T-helper 2 cell (primary cell): Measurements from ENCODE around the gene FOXD2.
A peak's percentile ranks its signal among the peaks of the same experiment; 100 is the strongest.
"Not testable (repeated sequence)": the region's sequence is repeated elsewhere in the genome, so short reads cannot be mapped to it uniquely, and the experiment has no call there.

Source experiments
- DNase-seq, 5 experiments: peaks; one replicate each; pipeline versions ENCODE4 v3.0.0 to v3.0.0-alpha.2; 2012 to 2022

FOXD2 gene

GRCh38 chr1:47440599-47441081 is 2.8 kb downstream of the FOXD2 start:
- DNase-seq = no peak

GRCh38 chr1:47441450-47442106 is 3.7 kb downstream of the FOXD2 start:
- no peak for DNase-seq

DNA sequence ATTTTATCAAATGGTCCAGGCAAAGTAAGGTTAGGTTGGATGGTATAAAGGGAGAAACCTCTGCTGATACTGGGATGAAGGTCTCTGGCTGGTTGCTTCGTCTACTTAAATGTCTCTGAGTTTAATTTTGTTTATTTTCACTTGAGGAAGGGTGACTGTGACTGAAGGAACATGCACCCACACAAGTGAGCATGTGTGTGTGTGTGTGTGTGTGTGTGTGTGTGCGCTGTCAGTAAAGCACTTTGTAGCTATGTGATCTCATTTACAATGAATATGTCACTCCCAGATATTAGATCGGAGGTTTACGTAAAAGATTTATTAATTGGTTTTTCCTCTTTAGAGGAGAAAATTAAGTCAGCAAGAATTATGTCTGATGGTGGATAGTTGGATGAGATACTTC is 4.4 kb downstream of the FOXD2 start:
- DNase-seq = no peak

GRCh38 chr1:47442842-47443529 is 5.1 kb downstream of the FOXD2 start:
- no peak for DNase-seq

DNA sequence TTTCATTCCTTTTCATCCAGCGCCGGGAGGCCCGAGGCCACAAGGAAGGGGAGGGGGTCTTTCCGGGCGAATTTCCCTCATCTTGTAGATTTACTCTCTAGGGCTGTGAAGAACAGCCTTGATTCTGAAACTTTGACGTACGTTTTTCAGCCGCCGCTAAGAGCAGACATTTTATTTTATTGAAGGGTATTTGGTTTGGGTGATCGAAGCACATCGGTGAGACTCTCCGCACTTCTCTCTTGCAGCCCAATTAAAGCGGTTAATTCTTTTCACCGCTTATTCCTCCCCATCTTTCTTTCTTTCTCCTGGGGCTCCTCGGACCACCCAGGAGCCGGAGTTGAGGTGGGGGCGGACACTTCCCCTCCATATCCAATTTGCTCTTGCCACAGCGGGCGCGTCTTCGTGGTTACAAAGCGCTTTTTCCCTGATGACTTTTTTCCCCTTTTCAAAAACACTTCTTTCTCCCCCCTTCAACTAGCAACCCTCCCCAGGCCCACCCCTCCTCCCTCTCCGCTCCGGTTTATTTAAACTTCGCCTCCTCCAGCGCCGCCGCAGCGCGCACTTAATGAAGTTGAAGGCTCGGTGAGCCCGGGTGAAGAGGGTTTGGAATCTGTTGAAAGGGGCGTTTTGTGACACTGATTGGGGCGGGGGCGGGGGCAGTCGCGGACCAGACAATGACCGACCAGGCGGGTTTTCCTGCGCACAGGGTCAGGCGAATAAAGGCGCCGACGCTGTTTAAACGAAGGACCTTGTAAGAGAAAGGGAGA is 5.9 kb downstream of the FOXD2 start:
- no peak for DNase-seq

- DNase-seq = no peak
These were observed 6.4 kb downstream of the FOXD2 start for GRCh38 chr1:47444297-47444561.

DNA sequence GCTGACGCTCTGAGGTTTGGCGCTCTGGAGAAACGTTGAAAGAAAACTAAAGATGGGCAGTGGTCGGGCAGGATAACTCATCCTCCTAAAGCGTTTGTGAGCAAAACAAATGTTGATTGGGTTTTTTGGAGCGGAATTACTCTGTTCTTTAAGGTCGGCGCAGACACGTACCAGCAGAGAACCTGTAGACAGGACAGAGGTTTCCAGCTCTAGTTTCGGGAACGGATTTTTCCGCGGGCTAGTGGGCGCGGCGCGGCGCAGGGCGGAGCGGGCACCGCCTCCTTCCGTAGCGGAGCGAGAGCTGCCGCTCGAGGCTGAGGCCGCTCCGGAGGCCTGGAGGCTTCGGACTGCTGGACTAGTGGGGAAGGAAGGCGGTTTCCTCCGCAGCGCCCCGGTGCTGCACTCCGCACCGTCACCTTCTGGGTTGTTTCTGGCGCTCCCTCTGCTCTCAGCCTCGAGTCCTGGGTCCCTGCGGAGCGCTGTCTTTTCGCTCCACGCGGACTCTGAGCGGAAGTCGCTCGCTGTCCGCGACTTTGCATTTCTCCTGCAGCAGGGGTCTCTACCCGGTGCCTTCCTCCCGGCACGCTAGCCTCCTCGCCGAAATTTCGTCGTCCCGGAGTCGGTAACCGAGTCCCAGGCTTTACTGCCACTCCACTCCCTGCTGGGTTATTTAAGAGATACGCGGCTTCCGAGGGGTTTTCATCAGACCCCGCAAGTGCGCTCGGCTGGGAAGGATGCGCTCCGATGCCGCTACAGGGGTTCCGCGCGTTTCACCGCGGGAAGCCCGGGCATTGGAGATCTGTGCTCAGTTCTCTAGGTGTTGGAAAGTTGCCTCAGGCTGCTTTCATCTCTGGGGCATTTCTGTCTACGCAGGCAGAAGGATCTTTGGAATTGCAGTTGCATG is 7.0 kb downstream of the FOXD2 start:
- peak in 2 of 5 experiments; percentile 14 to 27 for DNase-seq

GRCh38 chr1:47445823-47446550 is 8.1 kb downstream of the FOXD2 start:
- DNase-seq = no peak

DNA sequence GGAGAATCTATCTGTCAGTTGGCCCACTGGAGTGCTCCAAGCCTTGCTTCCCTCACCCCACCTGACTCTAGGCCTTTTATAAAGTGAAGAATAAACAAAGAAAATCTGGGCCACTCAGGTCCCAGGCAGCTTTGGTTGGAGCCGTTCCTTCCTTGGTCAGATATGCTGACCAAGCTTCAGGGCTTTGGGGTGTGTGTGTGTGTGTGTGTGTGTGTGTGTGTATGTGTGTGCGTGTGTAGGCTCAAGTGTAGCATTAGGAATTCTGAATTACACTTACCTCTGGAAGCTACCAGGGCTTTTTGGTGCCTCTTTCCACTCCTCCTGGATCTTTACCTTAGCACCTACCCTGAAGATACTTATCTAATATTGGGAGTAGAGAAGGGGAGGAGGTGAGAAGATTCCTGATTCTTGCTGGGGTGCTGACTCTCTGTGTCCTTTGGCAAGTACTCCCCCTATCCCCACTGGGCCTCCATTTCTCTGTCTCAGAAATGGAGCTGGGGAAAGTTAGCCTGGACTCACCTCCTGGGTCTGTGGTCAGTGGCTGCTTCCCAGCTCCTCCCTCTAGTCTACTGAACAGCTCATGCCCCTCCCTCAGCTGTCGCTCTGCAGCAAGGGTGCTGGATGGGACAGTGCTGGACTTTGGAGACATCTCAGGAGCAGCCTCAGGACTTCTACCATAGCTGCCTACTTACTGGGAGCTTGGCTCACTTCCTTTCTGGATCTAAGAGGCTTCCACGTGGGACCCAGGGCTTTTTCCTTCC is 10.8 kb downstream of the FOXD2 start:
- DNase-seq = no peak

DNA sequence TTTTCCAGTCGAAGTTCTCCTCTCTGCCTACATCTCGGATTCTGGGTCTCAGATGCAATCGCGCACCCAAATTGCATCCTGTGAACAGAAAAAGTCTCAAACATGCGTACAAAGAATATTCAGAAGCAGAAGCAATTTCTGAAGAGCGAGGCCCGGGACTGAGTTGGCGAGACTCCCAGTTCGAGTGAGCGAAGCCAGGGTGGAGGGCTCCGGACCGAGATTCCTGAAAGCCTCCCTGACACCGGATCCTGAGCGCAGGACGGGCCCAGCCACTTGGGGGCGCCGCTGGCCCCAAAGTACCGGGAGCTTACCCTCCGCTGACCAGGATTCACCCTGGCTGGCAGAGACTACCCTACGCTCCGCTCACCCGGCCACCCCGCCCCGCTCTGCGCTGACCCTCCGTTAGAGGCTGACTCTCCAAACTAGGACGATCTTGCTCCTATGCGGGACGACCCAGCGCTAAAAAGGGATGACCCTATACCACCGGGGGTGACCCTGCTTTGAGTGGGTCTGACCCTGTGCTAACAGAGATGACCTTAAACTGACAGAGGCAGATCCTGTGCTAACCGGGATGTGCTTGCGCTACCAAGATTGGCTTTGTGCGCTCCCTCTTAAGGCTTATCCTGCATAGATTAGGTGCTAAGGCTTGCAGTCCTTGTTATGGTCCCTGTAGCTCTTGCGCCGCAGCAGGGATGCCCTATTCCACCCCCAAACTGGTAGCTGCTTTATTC is 12.1 kb downstream of the FOXD2 start:
- no peak for DNase-seq

- DNase-seq = no peak
These were observed 12.8 kb downstream of the FOXD2 start for GRCh38 chr1:47450606-47451005.

GRCh38 chr1:47452426-47452825 is 14.6 kb downstream of the FOXD2 start:
- no peak for DNase-seq

- DNase-seq = not testable (repeated sequence)
These were observed 16.1 kb downstream of the FOXD2 start for GRCh38 chr1:47453910-47454309.

GRCh38 chr1:47456250-47456649 is 18.4 kb downstream of the FOXD2 start:
- DNase-seq = no peak

DNA sequence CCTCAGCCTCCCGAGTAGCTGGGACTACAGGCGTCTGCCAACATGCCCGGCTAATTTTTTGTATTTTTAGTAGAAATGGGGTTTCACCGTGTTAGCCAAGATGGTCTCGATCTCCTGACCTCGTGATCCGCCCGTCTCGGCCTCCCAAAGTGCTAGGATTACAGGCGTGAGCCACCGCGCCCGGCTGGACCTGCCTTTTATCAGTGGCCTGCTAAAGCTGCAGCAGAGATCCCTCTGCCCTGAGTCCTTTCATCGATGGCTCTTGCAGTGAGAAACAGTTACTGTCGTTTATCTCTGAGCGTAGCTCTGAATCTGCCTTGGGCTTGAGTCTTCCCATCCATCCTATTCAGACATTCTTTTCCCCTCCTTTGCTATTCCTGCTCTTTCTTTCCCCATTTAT is 19.7 kb downstream of the FOXD2 start:
- not testable (repeated sequence) for DNase-seq

- DNase-seq = no peak
These were observed 21.5 kb downstream of the FOXD2 start for GRCh38 chr1:47459253-47459788.

GRCh38 chr1:47460040-47460439 is 22.2 kb downstream of the FOXD2 start:
- no peak for DNase-seq

GRCh38 chr1:47460456-47460855 is 22.6 kb downstream of the FOXD2 start:
- DNase-seq = no peak

DNA sequence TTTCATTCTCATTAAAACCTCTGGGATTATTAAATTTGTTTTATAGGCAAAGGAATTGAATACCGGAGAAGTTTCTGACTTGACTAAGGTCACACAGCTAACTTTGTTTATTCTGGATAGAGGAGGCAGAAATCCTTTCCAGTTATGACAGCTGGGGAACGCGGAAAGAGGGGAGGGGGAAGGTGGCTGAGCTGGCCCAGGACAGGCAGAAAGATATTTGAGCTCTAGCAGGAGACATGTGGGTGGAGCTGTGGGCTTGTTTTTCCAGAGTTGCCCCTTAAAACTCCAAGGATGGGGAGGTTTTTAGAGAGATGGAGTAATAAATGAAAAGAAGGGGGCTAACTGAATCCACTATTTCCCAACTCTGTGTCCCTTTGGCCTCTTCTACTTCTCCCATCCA is 27.8 kb downstream of the FOXD2 start:
- no peak for DNase-seq

DNA sequence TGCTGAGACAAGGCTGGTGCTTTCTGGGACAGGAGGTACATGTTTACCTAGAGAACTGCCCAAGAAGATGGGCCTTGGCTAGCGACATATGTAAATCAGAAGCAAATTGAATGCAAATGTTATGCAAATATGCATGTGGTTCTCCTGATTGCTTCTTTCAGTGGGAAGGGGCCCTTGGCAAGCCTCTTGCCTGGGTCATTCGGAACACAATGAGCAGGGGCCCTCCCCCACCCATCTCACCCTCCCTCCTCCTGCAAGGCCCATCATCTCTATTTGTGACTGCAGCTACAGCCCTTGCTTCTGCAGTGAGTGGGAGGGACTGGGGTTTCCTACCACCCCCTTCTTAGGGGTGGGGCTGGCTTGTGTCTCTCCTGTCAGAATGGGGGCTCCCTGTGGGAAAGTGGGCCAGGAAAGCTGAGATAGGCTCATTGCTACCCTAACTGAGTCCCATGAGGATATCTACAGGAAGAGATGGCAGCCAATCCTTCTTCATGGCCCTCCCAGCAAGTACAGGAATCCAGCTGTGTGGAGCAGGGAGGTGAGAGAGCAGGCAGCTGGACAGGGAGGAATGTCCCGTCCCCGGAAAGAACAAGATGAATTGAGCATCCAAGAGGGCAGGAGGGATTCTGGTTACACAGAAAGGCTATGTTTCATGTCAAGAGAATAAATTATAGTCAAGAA is 31.0 kb downstream of the FOXD2 start:
- DNase-seq = no peak
